ENCODE measurements around the gene IQGAP2. TPM values are rescaled to one million over a fixed set of nuclear protein-coding genes. Genes with fewer than 3 reads are reported as not detected.

Gene IQGAP2
- total and polyA plus RNA-seq, 2 donors (not counting 1 experiment from before 2014, with no cell fraction given): 8.1 to 15.0 TPM

GRCh38 chr5:76695346-76695745, 292.3 kb downstream of the IQGAP2 start:
- Histone ChIP-seq H3K4me3 (ENCODE audit: control extremely low read depth in 1 of 5, extremely low read depth in 1 of 5, insufficient read depth in 1 of 5, low read depth in 2 of 5, low read length in 4 of 5) (no peak overlapping the region), H3K4me2 (replicated peaks; ENCODE audit: low read depth, low read length, poor library complexity, severe bottlenecking) (no peak overlapping the region), H3K9me3 (ENCODE audit: control extremely low read depth in 1 of 3, control insufficient read depth in 2 of 3, insufficient read depth in 1 of 3, low read length in 2 of 3) (no peaks in the 10 kb centered on the region), H2AFZ (ENCODE audit: insufficient read depth, low read depth, low read length, poor library complexity, severe bottlenecking) (no peak overlapping the region), H4K20me1 (ENCODE audit: control insufficient read depth, insufficient read depth, low read length, poor library complexity, severe bottlenecking) (no peaks in the 10 kb centered on the region), H3K9ac (ENCODE audit: low read length) (no peak overlapping the region), H3K27me3 (replicated peaks in 1 of 4; ENCODE audit: control extremely low read depth in 1 of 4, control insufficient read depth in 3 of 4, insufficient read depth in 4 of 4, low read length in 3 of 4) (no peaks in the 10 kb centered on the region), H3K4me1 (ENCODE audit: control insufficient read depth in 2 of 2, insufficient read depth in 2 of 2, low read length in 2 of 2) (no peaks in the 10 kb centered on the region), H3K79me2 (ENCODE audit: control insufficient read depth, insufficient read depth, low read length) (no peaks in the 10 kb centered on the region), H3K27ac (ENCODE audit: low read length in 2 of 2) (no peak overlapping the region), H3K36me3 (replicated peaks in 1 of 2; ENCODE audit: control extremely low read depth in 1 of 2, control insufficient read depth in 1 of 2, extremely low read depth in 1 of 2, insufficient read depth in 2 of 2, low read length in 1 of 2) (peaks cover 4% of the 10 kb centered on the region in 2 experiments)
- H3K27ac Mint-ChIP-seq: no peak overlapping the region
- ChIA-PET POLR2A (no interaction called here), CTCF (no interaction called here)
- no peaks in the 10 kb centered on the region for H3K27me3 Mint-ChIP-seq
- DNase-seq (no peak), ATAC-seq (ENCODE audit: low read depth) (no peak)
- H3K9me3 Mint-ChIP-seq (ENCODE audit: insufficient read depth): no peaks in the 10 kb centered on the region
- no peak overlapping the region for H3K4me3 Mint-ChIP-seq
- H3K4me1 Mint-ChIP-seq: no peaks in the 10 kb centered on the region
- TF ChIP-seq, protein P1, sequence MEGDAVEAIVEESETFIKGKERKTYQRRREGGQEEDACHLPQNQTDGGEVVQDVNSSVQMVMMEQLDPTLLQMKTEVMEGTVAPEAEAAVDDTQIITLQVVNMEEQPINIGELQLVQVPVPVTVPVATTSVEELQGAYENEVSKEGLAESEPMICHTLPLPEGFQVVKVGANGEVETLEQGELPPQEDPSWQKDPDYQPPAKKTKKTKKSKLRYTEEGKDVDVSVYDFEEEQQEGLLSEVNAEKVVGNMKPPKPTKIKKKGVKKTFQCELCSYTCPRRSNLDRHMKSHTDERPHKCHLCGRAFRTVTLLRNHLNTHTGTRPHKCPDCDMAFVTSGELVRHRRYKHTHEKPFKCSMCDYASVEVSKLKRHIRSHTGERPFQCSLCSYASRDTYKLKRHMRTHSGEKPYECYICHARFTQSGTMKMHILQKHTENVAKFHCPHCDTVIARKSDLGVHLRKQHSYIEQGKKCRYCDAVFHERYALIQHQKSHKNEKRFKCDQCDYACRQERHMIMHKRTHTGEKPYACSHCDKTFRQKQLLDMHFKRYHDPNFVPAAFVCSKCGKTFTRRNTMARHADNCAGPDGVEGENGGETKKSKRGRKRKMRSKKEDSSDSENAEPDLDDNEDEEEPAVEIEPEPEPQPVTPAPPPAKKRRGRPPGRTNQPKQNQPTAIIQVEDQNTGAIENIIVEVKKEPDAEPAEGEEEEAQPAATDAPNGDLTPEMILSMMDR (IDR thresholded peaks at IDR 0.05): no peak
- 86% methylated on average over 2 of the region's 6 CpGs for WGBS (ENCODE audit: insufficient coverage)
- intact Hi-C loops (cut with micrococcal nuclease): no loop called here

DNA sequence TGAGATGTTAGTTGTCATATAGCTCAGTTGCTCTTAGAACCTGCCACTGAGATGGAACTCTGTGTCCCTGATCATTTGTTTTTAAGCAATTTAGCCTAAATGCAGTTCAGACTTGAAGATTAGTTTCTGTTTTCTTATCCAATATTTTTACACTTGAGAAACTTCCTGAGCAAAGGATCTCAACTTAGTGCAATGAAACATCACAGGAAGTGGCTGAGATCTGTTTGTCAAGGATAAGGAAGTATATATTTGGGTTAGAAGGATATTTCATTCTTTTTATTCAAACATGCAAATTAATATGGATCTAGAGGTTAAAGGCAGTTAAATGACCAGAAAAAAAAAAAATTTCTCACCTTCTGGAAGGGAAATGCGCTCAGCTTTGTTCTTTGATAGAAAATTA, 293.2 kb downstream of the IQGAP2 start:
- no peaks in the 10 kb centered on the region for H3K9me3 ChIP-seq (ENCODE audit: control extremely low read depth in 1 of 3, control insufficient read depth in 2 of 3, insufficient read depth in 1 of 3, low read length in 2 of 3)
- H3K4me3 ChIP-seq (ENCODE audit: control extremely low read depth in 1 of 5, extremely low read depth in 1 of 5, insufficient read depth in 1 of 5, low read depth in 2 of 5, low read length in 4 of 5): no peak overlapping the region
- no peak for TF ChIP-seq EZH2 (IDR thresholded peaks at IDR 0.05; ENCODE audit: borderline replicate concordance, insufficient read depth, low read depth, low read length, poor library complexity, severe bottlenecking)
- TF ChIP-seq, protein P1 (IDR thresholded peaks at IDR 0.05): no peak
- H4K20me1 ChIP-seq (ENCODE audit: control insufficient read depth, insufficient read depth, low read length, poor library complexity, severe bottlenecking): no peaks in the 10 kb centered on the region
- CTCF ChIA-PET: interaction anchor here (0.8 kb wide), 1 partner anchor 954 kb away, joined by 5 read pairs; no protein-coding TSS in a partner anchor
- no peaks in the 10 kb centered on the region for H3K27me3 ChIP-seq (replicated peaks in 1 of 4; ENCODE audit: control extremely low read depth in 1 of 4, control insufficient read depth in 3 of 4, insufficient read depth in 4 of 4, low read length in 3 of 4)
- no peak for ATAC-seq (ENCODE audit: low read depth)
- no peak for DNase-seq
- no peaks in the 10 kb centered on the region for H3K79me2 ChIP-seq (ENCODE audit: control insufficient read depth, insufficient read depth, low read length)
- Mint-ChIP-seq H3K4me1 (no peaks in the 10 kb centered on the region), H3K4me3 (no peak overlapping the region), H3K27me3 (no peaks in the 10 kb centered on the region), H3K9me3 (ENCODE audit: insufficient read depth) (no peaks in the 10 kb centered on the region), H3K27ac (no peak overlapping the region)
- no peak overlapping the region for H3K27ac ChIP-seq (ENCODE audit: low read length in 2 of 2)
- no peaks in the 10 kb centered on the region for H3K4me1 ChIP-seq (ENCODE audit: control insufficient read depth in 2 of 2, insufficient read depth in 2 of 2, low read length in 2 of 2)
- POLR2A ChIA-PET: no interaction called here
- H3K9ac ChIP-seq (ENCODE audit: low read length): no peak overlapping the region
- no peak overlapping the region for H2AFZ ChIP-seq (ENCODE audit: insufficient read depth, low read depth, low read length, poor library complexity, severe bottlenecking)
- peaks cover 4 to 5% of the 10 kb centered on the region in 2 experiments for H3K36me3 ChIP-seq (replicated peaks in 1 of 2; ENCODE audit: control extremely low read depth in 1 of 2, control insufficient read depth in 1 of 2, extremely low read depth in 1 of 2, insufficient read depth in 2 of 2, low read length in 1 of 2)
- intact Hi-C loops (cut with micrococcal nuclease): no loop called here
- H3K4me2 ChIP-seq (replicated peaks; ENCODE audit: low read depth, low read length, poor library complexity, severe bottlenecking): no peak overlapping the region
- no CpG with 5 or more reads among the region's 1 CpG for WGBS (ENCODE audit: insufficient coverage)
